Mucosa of rectum (tissue), 2 donors: ENCODE data around the gene E2F8.

ENCODE experiments used
- H3K27ac ChIP-seq, 2 donors: one replicate each; pipeline ENCODE4 v1.7.0; 2013; ENCODE audit warnings: inconsistent platforms in 2 of 2, low read depth in 2 of 2, low read length in 2 of 2
- H3K27me3 ChIP-seq, 2 donors: one replicate each; pipeline ENCODE4 v1.7.0; 2013; ENCODE audit warnings: low read length in 2 of 2; ENCODE audit not compliant: control insufficient read depth in 2 of 2, insufficient read depth in 2 of 2
- H3K36me3 ChIP-seq, 2 donors: one replicate each; pipeline ENCODE4 v1.7.0; 2013; ENCODE audit warnings: low read length in 2 of 2; ENCODE audit not compliant: control insufficient read depth in 2 of 2, insufficient read depth in 2 of 2
- H3K4me1 ChIP-seq, 2 donors: one replicate each; pipeline ENCODE4 v1.7.0; 2013; ENCODE audit warnings: low read length in 2 of 2, mild to moderate bottlenecking in 1 of 2; ENCODE audit not compliant: control insufficient read depth in 2 of 2, insufficient read depth in 2 of 2
- H3K4me3 ChIP-seq, 2 donors: one replicate each; pipeline ENCODE4 v1.7.0; 2013; ENCODE audit warnings: low read length in 2 of 2
- H3K9ac ChIP-seq, 2 donors: one replicate each; pipeline ENCODE4 v1.7.0; 2013; ENCODE audit warnings: low read length in 2 of 2, low read depth in 1 of 2, mild to moderate bottlenecking in 1 of 2
- H3K9me3 ChIP-seq, 2 donors: one replicate each; pipeline ENCODE4 v1.7.0; 2013; ENCODE audit warnings: low read length in 2 of 2; ENCODE audit not compliant: control insufficient read depth in 2 of 2
- donor health status: healthy.
- donor health status: Normal muscosa, but diverticular disease.

Gene E2F8

DNA sequence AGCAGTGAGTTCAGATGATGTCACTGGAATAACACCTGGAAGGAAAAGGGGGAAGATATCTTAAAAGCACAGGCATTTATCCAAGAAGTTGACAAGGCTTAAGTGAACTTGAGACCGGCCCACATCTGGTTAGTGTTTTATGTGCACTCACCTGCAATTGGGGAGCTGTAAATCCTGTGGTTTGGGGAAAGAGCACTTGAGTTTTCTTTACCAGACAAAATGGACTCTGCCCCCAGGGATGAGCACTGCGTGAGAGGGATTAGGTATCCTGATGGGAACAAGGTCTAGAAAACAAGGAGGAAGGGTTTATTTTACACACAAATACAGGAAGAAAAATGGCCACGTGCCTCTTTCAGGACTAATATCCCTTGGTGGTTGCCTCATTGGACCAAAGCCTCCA is 15.2 kb downstream of the E2F8 start:
- Histone ChIP-seq H3K4me1 (peaks cover 0 to 12% of the 10 kb centered on the region in 2 donors), H3K9me3 (no peaks in the 10 kb centered on the region), H3K4me3 (no peak overlapping the region), H3K27me3 (no peaks in the 10 kb centered on the region), H3K27ac (no peak overlapping the region), H3K36me3 (no peaks in the 10 kb centered on the region), H3K9ac (no peak overlapping the region)

DNA sequence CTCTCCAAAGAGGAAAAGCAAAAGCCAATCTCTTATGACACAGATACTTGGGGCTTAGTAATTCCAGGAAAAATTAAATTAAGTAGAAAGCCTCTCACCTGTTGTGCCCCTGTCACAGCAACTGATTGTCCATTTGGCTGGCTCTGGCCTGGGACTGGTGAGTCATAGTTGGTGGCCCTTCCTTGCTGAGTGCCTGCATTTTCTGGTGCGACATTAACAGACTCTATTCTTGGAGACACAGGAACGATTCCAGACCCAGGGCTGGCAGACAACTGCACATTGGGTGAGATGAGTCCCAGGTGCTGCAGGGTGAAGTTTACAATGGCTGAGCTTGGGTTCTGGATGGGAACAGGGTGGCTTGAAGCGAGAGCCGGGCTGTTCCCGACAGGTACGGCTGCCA is 15.6 kb downstream of the E2F8 start:
- no peaks in the 10 kb centered on the region for H3K36me3 ChIP-seq

DNA sequence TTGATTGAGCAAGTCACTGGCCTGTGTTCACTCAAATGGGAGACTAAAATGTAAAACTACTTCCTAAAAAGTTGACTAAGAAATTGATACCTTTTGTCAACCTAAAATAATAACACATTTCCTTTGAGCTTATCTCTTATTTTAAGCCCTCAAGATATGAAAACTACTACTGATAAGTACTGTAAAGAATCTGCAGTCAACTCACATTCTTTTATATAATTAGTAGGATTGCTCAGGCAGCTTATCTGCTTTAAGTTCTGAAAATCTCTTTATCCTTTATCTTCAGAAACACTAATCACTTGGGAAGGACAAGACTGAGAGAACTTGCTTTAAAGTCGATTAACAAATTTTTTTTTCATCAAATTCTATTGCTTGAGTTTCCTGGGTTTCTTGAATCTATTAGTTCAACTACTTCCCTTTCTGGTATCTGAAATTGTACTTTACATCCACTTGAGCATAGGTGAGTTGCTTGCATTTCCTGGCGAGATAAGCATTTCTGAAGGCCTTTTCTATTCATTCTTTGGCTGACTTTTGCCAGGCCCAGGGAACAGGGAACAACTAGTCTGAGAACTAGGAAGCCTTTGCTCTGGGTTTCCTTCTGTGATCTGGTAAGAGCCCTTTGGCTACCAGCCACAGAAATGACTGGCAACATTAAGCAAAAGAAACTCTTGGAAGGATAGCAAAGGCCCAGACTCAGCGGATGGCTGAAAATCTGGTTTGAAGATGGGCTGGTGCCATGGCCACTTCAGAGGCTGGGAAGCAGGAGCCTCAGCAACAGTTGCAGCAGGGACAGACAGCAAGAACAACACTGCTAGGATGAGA is 19.6 kb downstream of the E2F8 start:
- no peaks in the 10 kb centered on the region for H3K9me3 ChIP-seq
- H3K27me3 ChIP-seq = no peaks in the 10 kb centered on the region
- no peak overlapping the region for H3K4me3 ChIP-seq
- no peaks in the 10 kb centered on the region for H3K36me3 ChIP-seq
- H3K4me1 ChIP-seq = peaks cover 0 to 12% of the 10 kb centered on the region in 2 donors
- H3K27ac ChIP-seq = peak overlapping the region; percentile 32 to 56
- H3K9ac ChIP-seq = no peak overlapping the region

More for the DNA sequence above, 15.6 kb downstream of the E2F8 start:
- Histone ChIP-seq H3K4me1 (peaks cover 0 to 12% of the 10 kb centered on the region in 2 donors), H3K27me3 (no peaks in the 10 kb centered on the region), H3K9ac (no peak overlapping the region), H3K4me3 (no peak overlapping the region), H3K27ac (no peak overlapping the region), H3K9me3 (no peaks in the 10 kb centered on the region)

DNA sequence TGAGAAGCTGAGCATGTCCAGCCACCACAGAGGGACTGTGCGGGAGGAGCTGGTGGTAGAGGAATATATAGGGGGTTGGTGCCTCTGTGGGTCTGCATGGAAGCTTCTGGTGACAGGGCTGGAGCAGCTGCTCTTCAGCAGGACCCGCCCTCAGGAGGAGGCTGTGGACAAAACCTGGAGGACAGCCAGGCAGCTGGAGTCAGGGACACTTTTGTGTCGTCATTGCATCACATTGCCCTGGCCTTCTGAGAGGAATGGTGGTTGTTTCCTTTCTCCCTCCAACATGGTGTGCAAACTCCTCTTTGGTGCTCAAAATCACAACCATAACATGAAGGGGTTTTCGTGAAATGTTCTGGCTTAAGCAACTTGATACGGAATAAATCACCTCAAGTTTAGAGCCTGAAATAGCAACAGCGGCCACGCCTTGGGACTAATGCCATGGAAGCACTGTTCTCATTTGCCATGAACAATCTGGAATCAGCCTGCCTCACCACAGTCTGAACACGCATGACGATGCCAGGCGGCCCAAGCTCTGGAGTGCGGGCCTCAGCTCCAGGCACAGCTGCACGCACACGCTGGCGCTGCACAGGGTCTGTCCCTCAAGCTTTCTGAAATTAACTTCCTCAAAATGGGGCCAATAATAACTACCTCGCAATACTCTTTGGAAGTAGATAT is 21.8 kb downstream of the E2F8 start:
- no peak overlapping the region for H3K27ac ChIP-seq
- H3K4me1 ChIP-seq = peaks cover 0 to 6% of the 10 kb centered on the region in 2 donors
- no peak overlapping the region for H3K9ac ChIP-seq
- no peak overlapping the region for H3K4me3 ChIP-seq
- no peaks in the 10 kb centered on the region for H3K27me3 ChIP-seq
- no peaks in the 10 kb centered on the region for H3K36me3 ChIP-seq
- no peaks in the 10 kb centered on the region for H3K9me3 ChIP-seq

DNA sequence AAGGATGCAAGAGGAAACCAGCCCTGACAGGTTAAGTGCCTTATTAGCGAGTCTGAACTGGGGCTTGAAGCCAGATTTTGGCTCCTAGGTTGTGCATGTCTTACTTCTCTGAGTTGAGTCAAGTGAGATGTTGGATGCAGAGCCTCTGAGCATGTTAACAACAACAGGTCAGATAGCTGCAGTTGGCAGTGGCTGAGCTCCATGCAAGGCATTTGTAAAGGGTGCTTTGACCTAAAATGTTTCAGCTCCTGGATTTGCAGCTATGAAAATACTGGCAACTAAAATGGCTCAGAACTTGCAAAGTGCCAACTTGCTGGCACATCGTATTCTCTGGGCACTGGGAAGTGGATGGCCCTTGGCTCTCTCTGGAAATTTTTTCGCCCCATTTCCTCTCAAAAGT is 22.5 kb downstream of the E2F8 start:
- Histone ChIP-seq H3K27me3 (no peaks in the 10 kb centered on the region), H3K27ac (no peak overlapping the region), H3K4me3 (no peak overlapping the region), H3K9ac (no peak overlapping the region), H3K9me3 (no peaks in the 10 kb centered on the region), H3K4me1 (peaks cover 0 to 6% of the 10 kb centered on the region in 2 donors), H3K36me3 (no peaks in the 10 kb centered on the region)

DNA sequence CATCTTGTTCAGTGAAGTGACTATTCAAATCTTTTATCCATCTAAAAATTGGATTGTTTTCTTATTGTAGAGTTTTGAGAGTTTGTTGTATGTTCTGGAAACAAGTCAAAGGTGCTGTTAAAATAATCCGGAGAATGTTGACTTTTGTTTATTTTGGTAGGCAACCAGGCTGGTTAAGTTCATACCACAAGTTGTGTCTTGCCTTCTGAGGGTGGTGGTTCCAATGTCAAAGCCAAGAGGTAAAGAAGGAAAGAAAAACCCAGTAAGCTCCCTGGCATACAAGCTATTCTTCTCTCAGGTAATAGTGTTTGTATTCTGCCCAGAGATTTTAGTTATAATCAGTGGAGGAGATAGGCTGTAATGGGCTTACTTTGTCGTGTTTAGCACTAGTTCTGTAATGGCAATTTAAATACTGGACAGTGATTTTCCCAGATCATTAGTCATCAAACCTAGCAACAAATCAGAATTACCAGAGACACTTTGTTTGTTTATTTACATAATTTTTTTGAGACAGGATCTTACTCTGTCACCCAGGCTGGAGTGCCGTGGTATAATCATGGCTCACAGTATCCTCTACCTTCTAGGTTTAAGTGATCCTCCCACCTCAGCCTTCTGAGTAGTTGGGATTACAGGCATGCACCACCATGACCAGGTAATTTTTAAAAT is 23.9 kb downstream of the E2F8 start:
- no peaks in the 10 kb centered on the region for H3K27me3 ChIP-seq
- H3K27ac ChIP-seq = no peak overlapping the region
- H3K4me1 ChIP-seq = peaks cover 0 to 6% of the 10 kb centered on the region in 2 donors
- H3K4me3 ChIP-seq = no peak overlapping the region
- no peaks in the 10 kb centered on the region for H3K36me3 ChIP-seq
- no peaks in the 10 kb centered on the region for H3K9me3 ChIP-seq
- H3K9ac ChIP-seq = no peak overlapping the region

DNA sequence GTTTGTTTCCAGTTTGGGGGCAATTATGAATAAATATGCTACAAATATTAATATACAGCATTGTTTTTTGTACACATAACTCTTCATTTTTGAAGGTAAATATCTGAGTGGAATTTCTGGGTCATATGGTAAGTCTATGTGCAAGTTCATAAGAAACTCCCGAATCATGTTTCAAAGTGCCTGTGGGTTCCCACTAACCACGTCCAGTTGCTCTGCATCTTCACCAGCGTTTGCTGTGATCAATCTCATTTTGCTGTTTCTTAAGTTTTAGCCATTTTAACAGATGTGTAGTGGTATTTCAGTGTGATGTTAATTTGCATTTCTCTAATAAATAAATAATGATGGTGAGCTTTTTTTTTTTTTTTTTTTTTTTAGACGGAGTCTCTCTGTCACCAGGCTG is 24.7 kb downstream of the E2F8 start:
- no peaks in the 10 kb centered on the region for H3K36me3 ChIP-seq
- no peaks in the 10 kb centered on the region for H3K9me3 ChIP-seq
- H3K27ac ChIP-seq = no peak overlapping the region
- no peak overlapping the region for H3K4me3 ChIP-seq
- no peaks in the 10 kb centered on the region for H3K4me1 ChIP-seq
- H3K9ac ChIP-seq = no peak overlapping the region
- no peaks in the 10 kb centered on the region for H3K27me3 ChIP-seq

DNA sequence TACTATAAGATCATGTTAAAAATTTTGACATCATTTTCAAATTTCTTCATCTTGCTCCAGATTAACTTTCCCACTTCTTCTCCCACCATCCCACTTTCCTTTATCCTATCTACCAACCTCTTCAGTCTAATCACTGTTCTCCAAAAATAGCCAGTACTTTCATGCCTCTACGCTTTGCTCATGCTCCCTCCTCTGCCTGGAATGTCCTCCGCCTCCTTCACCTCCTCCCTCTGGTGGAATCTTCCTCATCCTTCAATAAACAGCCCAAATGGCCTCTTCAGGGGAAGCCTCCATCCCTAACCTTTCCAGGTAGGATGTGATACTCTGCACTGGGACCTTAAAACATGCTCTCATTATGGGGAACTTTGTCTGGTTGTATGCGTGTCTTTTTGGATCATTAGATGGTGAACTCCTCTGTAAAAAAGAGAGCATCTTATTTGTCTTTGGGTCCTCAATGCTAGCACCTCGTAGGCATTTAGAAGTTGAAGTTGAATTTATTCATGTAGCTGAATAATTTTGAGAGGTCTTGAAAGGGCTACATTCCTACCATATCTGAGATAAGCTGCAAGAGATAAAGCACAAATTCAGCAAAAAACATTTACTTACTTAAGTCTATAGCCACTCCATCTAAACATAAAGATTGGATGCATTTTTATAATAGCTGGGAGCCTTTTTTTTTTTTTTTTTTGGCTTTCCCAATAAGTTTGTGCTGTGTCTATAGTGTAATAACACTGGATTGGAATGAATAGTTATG is 31.0 kb downstream of the E2F8 start:
- Histone ChIP-seq H3K36me3 (no peaks in the 10 kb centered on the region), H3K9ac (no peak overlapping the region), H3K27me3 (no peaks in the 10 kb centered on the region), H3K27ac (no peak overlapping the region), H3K4me3 (no peak overlapping the region), H3K9me3 (no peaks in the 10 kb centered on the region), H3K4me1 (no peaks in the 10 kb centered on the region)

DNA sequence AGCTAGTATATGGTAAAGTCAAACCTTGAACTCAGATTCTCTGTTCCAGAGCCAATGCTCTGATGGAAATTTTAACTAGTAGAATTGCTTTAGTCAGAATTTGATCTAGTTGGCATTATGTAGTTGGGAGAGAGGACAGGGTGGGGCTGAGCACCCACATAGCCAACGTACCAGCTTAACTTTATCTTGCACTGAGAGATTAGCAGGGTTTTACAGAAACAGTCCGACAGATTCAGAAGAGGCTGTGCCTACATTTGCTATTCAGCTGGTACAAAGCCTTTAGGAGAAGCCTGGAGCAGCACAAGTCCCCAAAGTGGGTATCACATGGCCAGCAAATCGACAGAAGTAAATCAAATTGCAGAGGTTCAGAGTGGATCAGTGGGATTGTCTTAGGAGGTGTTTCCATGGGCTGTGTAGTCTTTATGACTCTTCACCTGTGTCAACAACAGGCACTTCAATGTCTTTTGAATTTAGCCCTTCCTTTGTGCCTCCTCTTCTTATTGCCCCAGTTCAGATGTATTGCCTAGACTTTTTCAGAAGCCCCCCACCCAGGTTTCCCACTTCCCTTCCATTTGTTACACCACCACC is 31.7 kb downstream of the E2F8 start:
- no peaks in the 10 kb centered on the region for H3K9me3 ChIP-seq
- no peak overlapping the region for H3K4me3 ChIP-seq
- H3K36me3 ChIP-seq = no peaks in the 10 kb centered on the region
- H3K27me3 ChIP-seq = no peaks in the 10 kb centered on the region
- H3K27ac ChIP-seq = no peak overlapping the region
- no peak overlapping the region for H3K9ac ChIP-seq
- H3K4me1 ChIP-seq = no peaks in the 10 kb centered on the region
